GM18907 (cell line): ENCODE data around the gene YIPF5.

Experiments
- ATAC-seq: cut with Tn5 transposase; IDR thresholded peaks from one replicate; pipeline ENCODE4 v1.9.1; 2021; ENCODE audit warnings: mild to moderate bottlenecking, moderate library complexity; ENCODE audit not compliant: unreplicated experiment

YIPF5 gene

DNA sequence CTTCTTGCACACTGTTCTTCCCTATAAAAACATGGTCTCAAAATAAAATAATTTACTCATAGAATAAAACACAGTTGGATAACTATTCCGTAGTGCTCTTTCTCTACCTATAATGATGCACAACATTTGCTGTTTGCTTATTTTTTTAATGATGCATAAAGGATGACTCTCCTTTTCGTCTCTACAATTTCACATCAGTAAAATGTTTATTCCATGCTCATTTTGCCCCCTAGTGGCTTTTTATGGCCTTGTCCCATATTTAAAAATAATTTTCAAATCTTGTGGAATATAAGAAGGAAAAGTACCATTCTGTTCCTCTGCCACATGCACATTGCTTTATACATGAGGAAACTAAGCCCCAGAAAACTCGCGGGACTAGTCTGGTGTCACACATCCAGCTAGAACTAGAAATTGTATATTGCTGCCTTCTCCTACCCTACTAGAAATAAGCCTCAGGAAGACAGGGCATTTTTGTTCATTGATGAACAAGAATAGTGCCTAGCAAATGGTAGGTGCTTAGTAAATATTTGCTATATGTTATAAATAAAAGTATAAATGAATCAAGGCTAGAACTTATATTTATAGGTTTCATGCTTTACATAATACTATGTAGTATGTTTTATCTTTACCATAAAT, 12.9 kb upstream of the YIPF5 start:
- no peak for ATAC-seq

DNA sequence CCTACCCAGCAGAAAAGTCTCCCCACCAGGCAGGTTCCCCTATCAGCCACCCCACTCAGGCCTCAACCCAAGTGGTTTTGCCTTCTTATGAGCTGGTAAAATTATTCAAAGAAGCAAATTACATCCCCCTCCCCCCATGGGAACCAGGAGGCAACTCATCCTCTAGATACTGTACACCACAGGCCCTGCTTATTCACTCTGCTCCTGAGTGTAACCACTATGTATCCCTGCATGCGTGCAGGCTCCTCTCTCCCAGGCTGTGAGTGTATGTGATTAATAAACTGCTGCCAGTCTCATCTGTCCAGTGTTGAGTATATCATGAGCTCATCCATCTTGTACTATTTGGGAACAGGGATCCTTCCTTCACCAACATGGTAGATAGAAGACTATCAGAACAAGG, 8.8 kb upstream of the YIPF5 start:
- no peak for ATAC-seq

DNA sequence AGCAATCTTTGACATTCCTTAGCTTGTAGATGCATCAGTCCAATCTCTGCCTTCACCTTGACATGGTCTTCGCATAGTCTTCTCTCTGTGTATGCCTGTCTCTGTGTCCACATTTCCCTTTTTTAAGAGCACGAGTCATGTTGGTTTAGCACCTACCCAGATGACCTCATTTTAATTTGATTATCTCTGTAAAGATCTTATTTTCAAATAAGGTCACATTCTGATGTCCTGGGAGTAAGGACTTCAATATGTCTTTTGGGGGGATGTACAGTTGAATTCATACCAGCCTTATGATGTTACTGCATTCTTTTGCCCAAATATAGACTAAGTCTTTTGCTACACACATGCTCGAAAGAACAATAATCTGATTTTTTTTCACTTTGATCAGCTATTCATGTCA, 7.1 kb upstream of the YIPF5 start:
- ATAC-seq: no peak

DNA sequence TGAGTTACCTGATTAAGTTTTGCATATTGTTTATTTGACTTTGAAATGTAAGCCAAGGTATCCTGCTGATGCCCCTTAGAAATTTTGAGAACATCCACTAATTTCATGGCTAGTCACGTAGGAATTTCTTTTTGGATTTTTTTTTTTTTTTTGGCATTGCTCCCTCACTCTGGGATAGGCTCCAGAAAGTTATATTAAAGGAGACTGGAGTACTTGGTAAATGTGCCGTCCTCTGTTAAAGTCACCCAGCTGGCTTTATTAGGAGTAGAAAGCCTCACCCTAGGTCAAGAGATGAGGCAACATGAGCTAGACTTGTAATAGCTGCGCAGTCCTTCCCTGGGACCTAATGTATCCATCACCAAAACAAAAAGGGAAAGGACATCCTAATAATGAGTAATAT, 3.3 kb upstream of the YIPF5 start:
- no peak for ATAC-seq

DNA sequence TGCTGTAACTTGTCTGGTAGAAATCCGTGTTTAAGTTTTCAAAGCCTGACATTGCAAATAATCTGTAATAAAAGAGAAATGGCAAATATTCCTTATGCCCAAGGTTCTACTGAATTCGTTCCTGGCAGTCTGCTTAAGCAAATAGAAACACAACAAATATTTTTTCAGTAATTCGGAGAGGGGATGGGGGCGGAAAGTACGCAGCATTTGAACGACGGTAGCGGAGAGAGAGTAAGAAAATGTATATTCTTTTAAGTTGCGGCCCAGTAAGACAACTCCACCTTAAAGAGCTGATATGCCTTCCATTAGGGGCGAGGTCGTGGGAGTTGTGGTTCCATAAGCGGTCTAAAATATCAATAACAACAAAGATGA, 569 bp downstream of the YIPF5 start:
- peak; percentile 1 for ATAC-seq

DNA sequence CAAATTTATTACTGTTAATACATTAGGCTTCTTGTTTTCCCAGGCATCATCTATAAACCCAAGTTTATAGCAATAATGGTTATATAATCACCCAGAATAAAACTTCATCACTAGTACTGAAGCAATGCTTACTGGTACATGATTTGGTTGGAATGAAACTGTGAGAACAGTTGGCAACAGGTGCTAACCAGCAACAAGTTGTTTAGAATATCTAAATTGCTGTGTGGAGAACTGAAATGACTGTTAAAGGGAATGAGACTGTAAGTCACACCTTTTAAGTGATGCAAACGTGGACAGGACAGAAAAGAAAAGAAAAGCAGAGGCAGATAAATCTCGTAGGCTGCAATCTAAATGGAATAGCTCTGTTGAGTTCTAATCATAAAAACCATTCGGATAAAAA, 2.5 kb downstream of the YIPF5 start:
- no peak for ATAC-seq

DNA sequence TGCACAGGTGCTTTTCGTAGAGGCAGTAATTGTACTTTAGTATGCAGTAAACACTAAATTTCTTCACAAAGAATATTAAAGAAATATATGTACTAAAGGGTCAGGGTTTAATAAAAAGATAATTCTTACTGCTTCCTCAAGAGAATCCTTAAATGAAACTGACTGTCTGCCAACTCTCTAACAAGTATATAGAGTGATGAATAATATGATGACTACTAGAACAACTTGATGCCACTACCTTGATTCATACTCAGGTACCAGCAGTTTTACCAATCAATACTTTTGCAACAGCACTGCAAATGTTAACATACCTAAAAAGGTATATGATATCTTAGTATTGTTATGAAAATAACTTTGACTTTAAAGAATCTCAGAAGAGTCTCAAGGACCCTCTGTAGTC, 3.8 kb downstream of the YIPF5 start:
- no peak for ATAC-seq

DNA sequence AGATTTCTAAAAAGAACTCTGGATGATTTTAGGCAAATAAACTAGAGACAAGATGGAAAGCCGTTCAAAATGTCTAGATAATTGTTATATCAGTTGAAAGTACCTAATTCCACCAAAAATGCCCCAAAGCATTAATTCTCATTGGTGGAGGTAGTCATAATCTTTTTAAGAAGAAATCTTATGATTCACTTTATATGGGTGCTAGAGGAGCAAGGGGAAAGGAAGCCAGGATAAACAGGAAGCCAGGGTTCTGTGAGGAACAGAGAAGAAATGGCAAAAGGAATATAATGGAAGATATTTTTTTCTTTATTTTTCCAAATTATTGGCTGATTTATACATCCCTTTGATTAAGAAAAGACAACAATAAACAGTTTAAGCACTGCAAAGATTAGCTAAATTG, 7.8 kb downstream of the YIPF5 start:
- ATAC-seq: no peak

DNA sequence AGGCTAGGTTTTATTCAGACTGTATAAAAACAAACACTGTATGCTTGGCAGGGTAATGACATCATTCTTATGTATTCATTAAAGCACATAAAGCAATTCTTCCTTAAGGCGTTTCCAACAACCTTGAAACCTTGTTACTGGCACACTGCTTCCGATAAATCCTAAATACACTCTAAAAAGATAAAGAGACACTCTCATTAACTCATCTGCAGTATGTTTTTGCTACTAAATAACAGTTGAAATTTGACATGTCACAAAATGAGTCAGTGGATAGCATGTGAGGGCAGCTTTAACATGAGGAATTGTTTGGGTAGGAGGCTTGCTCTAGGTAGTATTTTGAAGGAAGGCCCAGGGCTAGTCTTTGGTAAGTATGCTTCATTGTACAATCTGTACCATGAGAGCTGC, 13.7 kb downstream of the YIPF5 start:
- no peak for ATAC-seq

DNA sequence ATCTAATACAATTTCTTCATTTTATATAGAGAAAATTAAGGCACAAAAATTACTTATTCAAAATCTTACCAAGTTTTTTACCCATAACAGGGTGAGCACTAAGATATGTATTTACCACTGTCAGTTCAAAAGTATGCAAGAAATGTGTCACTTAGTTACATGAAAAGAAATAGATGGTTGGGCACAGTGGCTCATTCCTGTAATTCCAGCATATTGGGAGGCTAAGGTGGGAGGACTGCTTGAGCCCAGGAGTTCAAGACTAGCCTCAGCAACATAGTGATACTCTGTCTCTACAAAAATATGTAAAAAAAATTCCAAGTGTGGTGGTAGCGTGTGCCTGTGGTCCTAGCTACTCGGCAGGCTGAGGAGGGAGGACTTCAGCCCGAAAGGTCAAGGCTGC, 19.4 kb downstream of the YIPF5 start:
- ATAC-seq: no peak

DNA sequence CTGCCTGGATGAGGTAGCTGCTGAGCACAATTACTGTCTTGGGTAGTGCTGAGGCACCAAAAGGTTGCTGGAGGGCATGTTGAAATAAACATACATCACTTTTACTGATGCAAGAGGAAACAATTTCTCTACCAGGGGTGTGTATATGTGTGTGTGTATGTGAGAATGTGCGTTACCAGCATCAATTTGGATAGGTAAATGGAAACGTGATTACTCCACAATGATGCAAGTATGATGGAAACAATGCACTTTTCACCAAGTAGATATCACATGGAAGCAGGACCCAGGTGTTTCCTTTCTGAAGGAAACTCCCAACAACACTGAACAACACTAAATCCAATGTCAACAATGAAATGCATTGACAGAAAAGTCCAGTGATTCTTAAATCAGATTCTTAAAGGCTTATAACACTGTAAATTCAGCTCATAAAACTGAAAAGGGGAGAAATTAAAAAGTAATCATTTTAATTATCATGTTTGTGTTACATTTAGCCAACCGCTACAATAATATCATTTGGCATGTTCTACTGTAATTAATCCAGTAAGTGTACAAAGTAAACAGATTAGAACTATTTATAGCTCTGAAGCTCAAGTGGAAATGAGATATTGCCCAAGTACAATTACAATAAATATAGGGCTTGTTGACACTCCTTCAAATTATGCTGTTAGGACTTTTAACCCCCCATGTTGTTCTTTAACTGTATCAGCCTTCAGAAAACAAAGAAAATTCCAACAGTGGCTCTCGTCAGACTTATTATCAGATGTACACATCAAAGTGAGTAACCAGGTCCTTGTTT, 25.3 kb downstream of the YIPF5 start:
- ATAC-seq: no peak

DNA sequence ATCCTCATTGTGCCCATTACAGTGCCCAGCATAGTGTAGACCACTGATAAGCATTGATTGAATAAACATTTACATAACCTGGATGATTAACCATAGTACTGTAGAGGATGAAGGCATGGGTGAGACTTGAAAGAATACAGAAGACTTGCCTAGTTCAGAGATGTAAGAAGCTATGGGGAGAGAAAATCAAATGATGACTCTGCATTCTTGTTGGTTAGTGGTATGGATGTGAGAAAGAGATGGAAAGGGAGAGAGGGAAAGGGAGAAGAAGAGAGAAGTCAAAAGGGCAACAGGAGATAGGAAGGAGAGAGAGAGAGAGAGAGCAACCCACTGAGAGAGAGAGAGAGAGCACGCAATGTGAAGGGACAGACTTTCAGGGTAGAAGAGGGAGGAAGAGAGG, 26.8 kb downstream of the YIPF5 start:
- ATAC-seq: no peak

DNA sequence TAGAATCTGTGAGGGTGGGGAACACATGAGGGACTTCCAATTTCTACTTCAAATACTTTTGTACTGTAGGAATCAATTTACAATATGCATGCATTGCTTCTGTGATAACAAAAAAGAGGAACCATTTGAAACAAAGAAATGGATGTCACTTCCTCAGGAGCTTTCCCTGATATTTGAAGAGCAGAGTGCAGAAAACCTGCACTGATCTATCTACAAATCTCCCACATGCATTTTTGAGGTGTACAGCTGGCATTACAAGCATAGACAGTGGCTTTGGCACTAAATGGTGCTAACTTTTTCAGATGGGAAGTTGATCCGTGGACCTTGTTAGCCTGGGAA, 27.7 kb downstream of the YIPF5 start:
- peak; percentile 56 for ATAC-seq

DNA sequence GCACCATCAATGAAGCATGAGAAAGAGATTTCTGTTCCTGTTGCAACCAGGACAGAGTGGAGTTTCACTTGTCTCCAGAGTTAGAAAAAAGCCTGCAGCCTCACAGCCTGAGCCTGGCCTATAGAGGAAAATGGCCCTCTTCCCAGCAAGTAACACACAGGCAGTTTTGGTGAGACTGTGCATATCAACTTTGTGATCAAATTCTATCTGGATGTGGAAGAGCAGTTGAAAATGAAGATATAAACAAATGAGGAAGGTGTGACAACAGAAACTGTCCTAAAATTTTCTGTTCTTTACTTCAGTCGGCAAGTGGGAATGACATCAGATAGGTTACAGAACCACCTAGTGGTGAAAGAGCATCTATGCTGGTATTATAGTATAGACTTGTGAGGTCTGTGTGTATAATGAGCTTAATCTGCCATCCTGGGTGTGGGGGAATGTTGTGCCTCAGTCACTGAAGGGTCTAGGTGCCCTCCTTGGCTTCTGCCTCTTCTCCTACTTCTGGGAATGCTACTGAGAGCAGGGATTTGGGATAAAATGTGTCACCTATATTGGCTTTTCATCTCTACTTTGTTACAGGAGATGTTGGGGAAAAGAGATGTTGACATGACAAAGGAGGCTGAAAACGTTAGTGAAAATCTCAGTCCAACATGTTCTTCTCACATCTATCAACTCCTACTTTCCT, 28.2 kb downstream of the YIPF5 start:
- ATAC-seq: peak; percentile 98

DNA sequence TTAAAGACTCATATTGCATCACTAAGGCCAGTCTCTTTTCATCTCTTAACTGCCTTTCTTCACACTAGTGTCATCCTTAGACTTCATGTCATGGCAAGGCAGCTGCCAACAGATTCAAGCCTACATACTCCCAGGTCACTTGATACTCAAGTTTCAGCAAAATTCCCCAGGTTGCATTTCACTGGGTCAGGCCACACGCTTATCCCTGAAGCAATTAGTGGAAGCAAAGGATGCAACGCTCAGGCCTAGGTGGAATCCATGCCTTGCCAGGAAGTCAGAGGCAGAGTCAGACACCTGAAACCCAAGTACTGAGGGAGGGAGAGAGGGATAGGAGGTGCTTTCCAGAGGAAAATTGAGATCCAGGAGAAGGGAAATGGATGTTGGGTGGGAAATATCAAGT, 28.9 kb downstream of the YIPF5 start:
- no peak for ATAC-seq

DNA sequence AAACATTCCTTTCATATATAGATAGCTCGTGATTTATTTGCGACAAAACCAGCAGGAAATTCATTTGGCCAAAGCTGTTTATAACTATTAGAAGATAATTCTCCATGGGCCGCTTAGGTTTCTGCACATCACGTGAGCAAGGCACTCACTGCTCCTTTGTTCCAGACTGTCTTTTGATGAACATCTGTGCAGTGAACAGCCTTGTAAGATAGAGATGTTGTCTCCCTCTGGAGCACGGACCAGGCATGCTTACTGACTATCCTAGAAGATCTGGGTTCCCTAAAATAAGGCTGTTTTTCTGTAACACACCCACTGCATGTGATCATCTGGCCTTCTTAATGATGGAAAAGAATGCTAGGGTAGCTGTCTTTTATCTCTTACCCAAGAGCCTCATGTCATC, 30.9 kb downstream of the YIPF5 start:
- no peak for ATAC-seq

DNA sequence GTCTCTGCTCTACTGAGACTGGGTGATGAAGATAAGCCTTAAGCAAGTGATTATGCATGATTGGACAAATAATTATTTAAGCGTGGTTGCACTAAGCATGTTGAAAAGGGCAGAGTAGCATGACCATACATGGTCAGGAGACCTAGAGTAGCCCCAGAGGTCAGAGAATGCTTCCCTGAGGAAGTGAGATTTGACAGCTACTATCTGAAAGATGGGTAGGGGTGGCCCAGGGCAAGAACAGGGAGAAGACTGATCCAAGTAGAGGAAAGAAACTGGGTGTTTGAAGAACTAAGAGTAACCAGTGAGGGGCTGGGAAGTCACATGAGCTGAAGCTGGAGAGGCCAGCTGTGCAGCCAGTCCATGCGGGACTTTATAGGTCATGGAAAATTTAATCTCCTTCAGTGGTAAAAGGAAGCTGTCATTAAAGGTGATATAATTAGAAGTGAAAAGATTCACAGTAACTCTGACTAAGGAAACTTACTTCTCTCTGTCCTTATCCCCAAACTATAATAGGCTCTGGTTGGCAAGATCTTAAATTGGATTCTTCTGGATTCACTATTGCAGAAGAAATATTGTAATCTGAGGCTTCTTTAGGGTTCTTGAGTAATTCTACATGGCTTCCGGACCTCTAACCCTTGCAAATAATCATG, 35.2 kb downstream of the YIPF5 start:
- peak; percentile 73 for ATAC-seq

DNA sequence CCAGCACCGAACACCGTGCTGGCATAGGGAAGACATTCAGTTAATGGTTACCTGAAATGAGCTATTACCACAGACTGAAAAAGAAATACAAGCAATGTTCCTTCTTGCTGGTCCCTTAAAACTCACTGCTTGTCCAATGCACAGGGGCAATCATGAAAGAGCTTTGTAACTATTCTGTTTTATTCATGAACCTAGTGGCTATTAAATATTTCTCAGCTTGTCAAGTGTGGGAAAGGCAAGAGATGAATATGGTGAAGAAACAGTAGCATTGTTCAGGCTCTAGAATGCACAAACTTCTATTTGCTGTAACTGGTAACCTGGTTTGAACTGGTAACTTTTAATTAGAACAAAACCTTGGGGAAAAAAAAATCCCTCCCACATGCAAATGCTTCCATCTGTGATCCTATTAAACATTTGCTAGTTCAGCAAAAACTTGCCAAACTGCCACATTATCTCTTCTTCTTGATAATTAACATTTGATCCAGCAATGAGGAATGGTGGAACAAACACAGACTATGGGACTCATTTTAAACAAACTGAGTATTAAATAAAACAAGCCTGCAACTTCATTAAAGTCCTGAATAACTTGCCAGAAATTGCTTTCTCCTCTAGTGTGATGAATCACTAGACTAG, 36.1 kb downstream of the YIPF5 start:
- no peak for ATAC-seq

DNA sequence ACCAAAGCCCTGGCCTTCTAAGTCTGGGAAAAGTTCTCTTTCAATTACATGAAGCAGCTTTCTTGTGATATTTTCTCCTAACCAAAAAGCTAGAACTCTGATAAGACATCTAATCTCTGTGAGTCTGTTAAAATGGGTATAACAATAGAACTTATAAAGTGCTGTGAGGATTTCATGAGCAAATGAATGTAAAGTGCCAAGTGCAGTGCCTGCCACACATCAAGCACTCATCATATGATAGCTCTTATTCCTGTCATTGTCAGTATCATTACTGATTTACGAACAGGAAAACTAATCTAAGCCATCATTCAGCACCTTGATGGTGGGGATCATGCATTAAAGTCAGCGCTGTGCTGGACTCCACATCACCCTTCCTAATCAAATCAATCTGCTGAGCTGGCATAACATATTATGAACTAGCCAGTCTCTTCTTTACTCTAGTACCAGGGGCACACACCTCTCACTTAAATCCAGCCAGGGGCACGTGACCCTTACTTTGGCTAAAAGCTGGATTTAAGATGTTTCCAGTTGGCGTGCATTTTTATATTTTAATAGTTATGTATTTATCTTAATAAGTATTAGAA, 37.3 kb downstream of the YIPF5 start:
- ATAC-seq: no peak

DNA sequence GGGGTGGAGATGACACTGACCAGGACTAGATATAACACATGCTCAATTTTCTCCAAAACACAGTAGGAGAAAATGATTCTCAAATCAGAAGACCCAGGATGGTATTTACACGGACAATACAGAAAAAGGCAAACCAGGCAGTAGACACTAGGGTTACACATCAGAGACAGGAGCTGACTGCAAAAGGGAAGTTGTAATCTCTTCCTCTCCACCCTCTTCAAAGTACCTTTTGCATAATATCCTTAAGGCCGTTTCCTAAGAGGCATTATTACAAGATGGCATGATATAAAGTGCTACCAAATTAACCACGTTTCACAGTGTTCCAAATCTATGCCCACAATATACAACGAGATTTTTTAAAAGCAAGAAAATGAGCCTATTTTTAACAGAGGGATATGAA, 39.2 kb downstream of the YIPF5 start:
- no peak for ATAC-seq

DNA sequence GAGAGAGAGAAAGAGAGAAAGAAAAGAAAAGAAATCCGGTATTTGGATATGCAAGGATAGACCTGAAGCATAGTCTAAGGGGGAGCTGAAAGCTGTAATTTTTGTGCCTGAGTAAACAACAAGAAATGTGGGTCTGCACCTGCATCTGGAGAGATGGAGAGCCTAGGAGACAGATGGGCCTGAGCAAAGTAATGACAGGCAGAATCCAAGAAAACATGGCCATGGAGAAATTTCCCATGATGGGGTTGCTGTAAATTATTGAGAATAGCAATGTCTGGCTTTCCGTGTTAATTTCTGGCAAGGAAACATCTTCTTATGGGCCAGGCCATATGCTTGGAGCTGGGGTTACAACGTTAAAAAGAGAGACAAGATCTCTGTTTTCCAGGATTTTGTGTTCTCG, 40.2 kb downstream of the YIPF5 start:
- ATAC-seq: no peak
